NB4 (cell line): ENCODE measurements around the gene LRP2BP.

ENCODE experiments used
- CTCF ChIP-seq: IDR thresholded peaks from one replicate; pipeline ENCODE4 v1.5.1; 2012; ENCODE audit warnings: low read depth, low read length
- MAX ChIP-seq: IDR thresholded peaks from 2 replicates; pipeline ENCODE4 v1.6.1; 2011; ENCODE audit warnings: low read depth, low read length
- MYC ChIP-seq: IDR thresholded peaks from 2 replicates; pipeline ENCODE4 v1.6.1; 2011; ENCODE audit warnings: low read depth, low read length
- POLR2A ChIP-seq: IDR thresholded peaks from 2 replicates; pipeline ENCODE4 v1.6.1; 2011; ENCODE audit warnings: mild to moderate bottlenecking; ENCODE audit not compliant: insufficient read length; ENCODE audit errors: extremely low read depth

GRCh38 chr4:185379326-185380295 is 16.1 kb downstream of the LRP2BP start:
- TF ChIP-seq CTCF (no peak), POLR2A (no peak), MYC (no peak), MAX (no peak)
